HEK293T (cell line): ENCODE results near the gene BTN3A1.

Experiments used
- ELF4 ChIP-seq: fragments of 450-650 bp; IDR thresholded peaks from 2 replicates; pipeline ENCODE4 v1.6.1; 2017; ENCODE audit warnings: antibody characterized with exemption
- FOXA1 ChIP-seq: fragments of 450-650 bp; IDR thresholded peaks from 2 replicates; pipeline ENCODE4 v1.6.1; 2016; ENCODE audit warnings: mild to moderate bottlenecking
- FOXK2 ChIP-seq: fragments of 450-650 bp; IDR thresholded peaks from 2 replicates; pipeline ENCODE4 v1.6.1; 2016; ENCODE audit warnings: mild to moderate bottlenecking
- FOXM1 ChIP-seq: fragments of 450-650 bp; IDR thresholded peaks from 2 replicates; pipeline ENCODE4 v1.6.1; 2017; ENCODE audit warnings: mild to moderate bottlenecking, borderline replicate concordance
- LEF1 ChIP-seq: fragments of 450-650 bp; IDR thresholded peaks from 2 replicates; pipeline ENCODE4 v1.6.1; 2017; ENCODE audit warnings: mild to moderate bottlenecking, borderline replicate concordance
- NFRKB ChIP-seq: fragments of 450-650 bp; IDR thresholded peaks from 2 replicates; pipeline ENCODE4 v1.6.1; 2016; ENCODE audit warnings: mild to moderate bottlenecking, moderate library complexity
- SP1 ChIP-seq: fragments of 450-650 bp; IDR thresholded peaks from 2 replicates; pipeline ENCODE4 v1.6.1; 2017
- SUZ12 ChIP-seq: fragments of 450-650 bp; IDR thresholded peaks from 2 replicates; pipeline ENCODE4 v1.6.1; 2016; ENCODE audit warnings: mild to moderate bottlenecking
- TARDBP ChIP-seq: fragments of 450-650 bp; IDR thresholded peaks from 2 replicates; pipeline ENCODE4 v1.6.1; 2016

DNA sequence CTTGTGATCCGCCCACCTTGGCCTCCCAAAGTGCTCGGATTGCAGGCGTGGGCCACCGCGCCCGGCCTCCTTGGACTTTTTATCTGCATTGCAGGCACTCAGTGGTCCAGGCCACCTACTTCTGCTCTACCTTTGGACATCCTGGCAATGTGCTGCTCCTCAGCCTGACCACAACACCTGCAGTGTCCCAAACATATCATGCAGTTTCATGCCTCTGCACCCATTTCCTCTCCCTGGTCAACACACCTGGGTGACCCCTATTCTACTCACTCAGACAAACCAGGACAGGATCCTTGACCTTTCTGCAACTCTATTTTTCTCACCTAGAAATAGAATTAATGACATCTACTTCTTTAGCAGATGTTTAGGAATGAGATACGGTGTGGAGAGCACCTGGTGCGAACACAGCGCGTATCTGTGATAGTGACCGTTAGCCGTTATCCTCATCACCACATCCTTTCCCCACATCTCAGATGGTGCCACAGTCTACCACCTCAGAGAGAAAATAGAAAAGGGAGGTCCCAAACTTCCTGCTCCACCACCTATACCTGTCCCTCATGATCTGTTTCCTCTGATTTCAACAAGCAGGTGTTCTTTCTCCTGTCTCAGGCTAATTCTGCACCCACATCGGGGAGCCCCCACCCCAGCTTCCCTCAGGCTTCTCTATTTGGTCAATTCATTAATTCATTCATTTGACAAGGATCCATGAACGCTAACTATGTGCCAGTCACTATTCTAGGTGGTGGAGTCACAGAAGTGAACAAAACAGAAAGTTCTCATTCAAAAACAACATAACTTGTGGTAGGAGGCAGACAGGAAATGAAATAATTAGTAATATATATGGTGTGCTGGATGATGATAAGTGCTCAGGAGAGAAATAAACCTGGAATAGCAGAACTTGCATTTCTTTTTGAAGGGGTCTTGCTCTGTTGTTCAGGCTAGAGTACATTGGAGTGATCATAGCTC, 41.3 kb upstream of the BTN3A1 start:
- no peak for TF ChIP-seq ELF4
- no peak for TF ChIP-seq TARDBP
- TF ChIP-seq NFRKB = no peak
- TF ChIP-seq SUZ12 = no peak
- TF ChIP-seq FOXA1 = no peak
- no peak for TF ChIP-seq LEF1
- no peak for TF ChIP-seq FOXK2
- no peak for TF ChIP-seq FOXM1
- TF ChIP-seq SP1 = no peak
